GM18508 (cell line): ENCODE data around the gene NCBP2L.
"Not testable (repeated sequence)": the region's sequence is repeated elsewhere in the genome, so short reads cannot be mapped to it uniquely, and the experiment has no call there.

ENCODE experiments used
- ATAC-seq: cut with Tn5 transposase; IDR thresholded peaks from one replicate; pipeline ENCODE4 v1.9.1; 2021; ENCODE audit warnings: moderate number of reproducible peaks; ENCODE audit not compliant: insufficient read depth, unreplicated experiment

NCBP2L gene

DNA sequence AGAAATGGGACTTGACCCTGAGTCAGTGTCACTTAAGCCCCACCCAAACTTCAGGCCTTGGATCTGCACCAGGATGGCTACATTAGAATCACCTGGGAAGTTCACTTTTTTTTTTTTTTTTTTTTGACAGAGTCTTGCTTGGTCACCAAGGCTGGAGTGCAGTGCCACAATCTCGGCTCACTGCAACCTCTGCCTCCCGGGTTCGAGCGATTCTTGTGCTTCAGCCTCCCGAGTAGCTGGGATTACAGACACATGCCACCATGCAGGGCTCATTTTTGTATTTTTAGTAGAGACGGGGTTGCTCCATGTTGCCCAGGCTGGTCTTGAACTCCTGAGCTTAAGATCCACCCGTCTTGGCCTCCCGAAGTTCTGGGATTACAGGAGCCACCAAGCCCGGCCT is 3.0 kb downstream of the NCBP2L start:
- ATAC-seq: no peak

DNA sequence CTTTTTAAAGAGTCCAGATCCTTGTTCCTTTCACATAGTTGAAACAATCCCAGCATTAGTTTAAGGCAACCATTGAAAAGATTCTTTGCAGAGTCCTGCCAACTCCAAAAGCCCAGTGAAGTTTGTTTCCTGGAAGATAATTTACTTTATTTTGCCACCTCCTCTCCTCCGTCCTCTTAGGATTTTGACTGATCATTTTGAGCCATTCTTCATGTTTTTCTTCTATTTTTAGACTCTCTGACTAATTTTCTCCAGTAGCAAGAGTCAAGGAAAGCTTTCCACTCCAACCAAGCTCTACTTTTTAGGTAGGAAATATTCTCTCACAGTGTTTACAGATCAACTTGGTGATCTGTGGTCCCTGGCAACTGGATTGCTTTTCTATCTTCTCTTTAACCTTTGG is 10.3 kb downstream of the NCBP2L start:
- no peak for ATAC-seq

DNA sequence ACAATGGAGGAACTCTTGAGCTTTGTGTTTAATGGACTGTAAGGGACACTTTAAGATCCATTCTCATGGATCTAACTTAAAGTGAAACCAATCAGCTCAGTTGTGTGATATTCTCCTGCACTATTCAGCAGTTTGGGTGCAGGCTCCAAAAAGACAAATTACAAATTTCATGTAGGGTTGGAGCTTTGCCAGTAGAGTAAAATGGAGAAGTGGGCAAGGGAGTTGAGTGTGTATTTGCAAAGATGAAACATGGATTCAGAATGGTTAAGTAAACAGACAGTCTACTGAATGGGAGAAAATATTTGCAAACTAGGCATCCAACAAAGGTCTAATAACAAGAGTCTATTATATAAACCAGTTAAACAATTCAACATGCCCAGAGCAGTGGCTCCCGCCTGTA is 26.9 kb downstream of the NCBP2L start:
- no peak for ATAC-seq

DNA sequence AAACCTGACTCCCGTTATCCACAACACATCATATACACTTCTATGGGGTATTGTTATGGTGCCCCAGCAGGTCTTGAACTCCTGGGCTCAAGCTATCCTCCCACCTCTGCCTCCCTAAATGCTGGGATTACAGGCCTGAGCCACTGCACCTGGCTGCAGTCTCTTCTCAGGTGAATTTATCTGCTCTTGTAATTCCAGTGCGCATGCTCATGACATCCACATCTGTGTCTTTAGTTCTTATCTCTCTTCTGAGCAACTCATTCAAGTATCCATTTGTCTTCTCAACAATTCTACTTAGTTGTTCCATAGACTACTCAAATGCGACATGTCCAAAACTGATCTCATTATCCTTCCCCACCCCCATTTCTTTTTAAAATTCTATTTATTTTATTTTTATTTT is 27.6 kb downstream of the NCBP2L start:
- ATAC-seq: no peak

DNA sequence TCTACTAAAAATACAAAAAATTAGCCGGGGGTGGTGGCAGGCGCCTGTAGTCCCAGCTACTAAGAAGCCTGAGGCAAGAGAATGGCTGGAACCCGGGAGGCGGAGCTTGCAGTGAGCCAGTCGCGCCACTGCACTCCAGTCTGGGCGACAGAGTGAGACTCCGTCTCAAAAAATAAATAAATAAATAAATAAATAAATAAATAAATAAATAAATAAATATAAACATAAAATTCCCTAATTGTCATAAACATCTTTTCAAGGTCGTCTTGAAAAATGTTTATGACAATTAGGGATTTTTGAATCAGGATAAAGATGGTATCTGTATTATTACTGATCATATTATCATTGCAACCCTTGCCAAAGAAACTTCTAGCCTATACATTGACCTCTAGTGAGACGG is 32.5 kb downstream of the NCBP2L start:
- ATAC-seq: not testable (repeated sequence)

DNA sequence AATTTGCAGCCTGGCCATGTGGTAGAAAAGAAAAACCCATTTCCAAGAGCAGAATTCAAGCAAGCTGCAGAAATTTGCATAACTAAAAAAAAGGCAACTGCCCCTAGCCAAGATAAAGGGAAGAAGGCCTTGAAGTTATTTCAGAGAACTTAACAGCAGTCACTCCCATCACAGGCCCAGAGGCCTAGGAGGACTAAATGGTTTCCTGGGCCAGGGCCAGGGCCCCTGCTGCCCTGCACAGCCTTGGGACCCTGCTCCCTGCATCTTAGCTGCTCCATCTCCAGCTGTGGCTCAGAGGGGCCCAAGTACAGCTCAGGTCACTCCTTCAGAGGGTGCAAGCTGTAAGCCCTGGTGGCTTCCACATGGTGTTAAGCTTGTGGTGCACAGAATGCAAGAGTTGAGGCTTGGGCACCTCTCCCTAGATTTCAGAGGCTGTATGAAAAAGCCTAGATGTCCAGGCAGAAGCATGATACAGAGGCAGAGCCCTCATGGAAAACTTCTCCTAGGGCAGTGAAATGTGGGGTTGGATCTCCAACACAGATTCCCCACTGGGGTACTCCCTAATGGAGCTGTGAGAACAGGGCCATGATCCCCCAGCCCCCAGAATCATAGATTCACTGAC is 41.5 kb downstream of the NCBP2L start:
- no peak for ATAC-seq

DNA sequence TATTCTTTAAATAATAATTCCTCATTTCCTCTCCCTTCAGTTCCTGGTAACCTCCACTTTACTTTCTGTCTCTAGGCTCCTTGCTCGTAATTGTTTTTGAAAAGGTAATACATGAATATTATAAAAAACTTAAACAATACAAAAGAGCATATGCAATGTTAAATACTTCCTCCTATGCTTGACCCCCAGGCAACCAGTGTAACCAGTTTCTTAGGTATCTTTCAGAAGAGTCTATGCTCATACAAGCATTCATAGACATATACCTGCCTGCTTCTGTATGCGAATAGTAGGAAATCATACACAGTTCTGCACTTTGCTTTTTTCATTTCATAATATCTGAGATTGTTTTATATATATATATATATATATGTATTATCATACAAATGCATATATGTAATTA is 45.5 kb downstream of the NCBP2L start:
- no peak for ATAC-seq

DNA sequence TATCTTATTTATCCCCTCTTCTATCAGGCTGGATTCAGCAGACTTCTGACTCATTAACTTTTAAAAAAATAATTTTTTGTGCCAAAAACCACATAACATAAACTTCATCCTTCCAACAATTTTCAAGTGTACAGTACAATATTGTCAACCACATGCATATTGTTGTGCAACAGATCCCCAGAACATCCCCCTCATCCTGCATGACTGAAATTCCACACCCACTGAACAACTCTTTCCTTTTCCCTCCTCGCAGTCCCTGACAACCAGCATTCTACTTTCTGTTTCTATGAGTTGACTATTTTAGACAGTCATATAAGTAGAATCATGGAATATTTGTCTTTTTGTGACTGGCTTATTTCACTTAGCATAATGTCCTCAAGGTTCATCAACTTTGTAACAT is 45.9 kb downstream of the NCBP2L start:
- ATAC-seq: no peak

DNA sequence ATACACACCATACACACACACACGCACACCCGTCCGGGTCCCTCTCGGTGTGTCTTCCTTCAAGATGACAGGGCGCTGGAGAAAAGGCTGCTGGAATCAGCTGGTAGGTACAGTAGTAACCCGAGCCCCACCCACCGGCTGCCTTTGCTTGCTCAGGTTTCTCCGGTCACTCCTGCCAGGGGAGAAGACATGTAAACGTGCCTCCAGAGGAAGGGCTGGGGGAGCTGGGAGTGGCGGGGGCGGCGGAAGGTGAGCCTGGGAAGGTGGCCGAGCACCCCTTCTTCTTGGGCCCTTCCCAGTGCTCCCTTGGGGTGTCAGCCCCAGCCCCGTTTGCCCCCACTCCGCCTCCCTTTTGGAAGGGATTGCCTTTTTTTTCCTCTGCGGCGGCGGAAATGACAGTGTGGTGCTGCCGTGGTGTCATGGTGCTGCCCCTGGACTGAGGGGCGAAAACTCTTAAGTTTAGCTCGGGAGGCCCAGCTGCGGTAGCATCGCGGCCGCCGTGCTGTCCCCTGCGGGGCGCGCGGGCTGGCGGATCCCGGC is 48.2 kb downstream of the NCBP2L start, which contains the start of gene MID2:
Gene MID2, plus strand, starts transcription at position 169 of the 540 bp plus-strand sequence. CDS start 561 bp downstream, outside the sequence.
- no peak for ATAC-seq

DNA sequence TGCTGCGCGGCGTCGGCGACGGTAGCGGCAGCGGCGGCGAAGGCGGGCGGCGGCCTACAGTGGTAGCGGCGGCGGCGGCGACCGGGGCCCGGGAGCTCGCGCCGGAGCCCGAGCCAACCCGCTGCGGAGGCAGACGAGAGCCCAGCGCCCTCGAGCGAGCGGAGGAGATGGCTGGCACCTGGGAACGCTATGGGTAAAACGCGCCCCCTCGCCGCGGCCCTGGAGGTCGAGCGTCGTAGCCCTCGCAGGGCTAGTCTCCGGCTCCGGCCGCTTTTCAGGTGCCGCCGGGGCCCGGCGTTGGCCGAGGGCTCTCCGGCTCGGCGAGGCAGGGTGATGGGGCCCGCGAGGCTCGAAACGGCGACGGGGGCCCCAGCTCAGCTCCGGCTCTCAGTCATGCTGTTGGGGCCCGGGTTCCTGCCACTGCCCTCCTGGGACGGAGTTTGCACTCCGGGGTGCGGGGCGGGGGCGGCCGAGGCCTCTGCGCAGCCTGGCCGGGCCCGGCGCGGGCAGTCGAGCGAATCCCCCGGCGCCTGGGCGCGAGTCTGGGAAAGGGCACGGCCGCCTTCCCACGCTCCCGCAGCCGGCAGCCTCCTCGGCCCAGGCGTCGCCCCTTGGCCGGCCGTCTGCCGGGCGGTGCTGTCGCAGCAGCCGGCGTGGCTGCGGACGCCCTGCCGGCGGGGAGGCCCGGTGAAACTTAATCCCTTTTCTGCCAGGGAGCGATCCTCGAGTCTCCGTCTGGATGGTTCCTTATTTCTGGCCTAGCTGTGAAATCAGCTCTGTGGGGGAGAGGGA is 48.9 kb downstream of the NCBP2L start:
- ATAC-seq: no peak

DNA sequence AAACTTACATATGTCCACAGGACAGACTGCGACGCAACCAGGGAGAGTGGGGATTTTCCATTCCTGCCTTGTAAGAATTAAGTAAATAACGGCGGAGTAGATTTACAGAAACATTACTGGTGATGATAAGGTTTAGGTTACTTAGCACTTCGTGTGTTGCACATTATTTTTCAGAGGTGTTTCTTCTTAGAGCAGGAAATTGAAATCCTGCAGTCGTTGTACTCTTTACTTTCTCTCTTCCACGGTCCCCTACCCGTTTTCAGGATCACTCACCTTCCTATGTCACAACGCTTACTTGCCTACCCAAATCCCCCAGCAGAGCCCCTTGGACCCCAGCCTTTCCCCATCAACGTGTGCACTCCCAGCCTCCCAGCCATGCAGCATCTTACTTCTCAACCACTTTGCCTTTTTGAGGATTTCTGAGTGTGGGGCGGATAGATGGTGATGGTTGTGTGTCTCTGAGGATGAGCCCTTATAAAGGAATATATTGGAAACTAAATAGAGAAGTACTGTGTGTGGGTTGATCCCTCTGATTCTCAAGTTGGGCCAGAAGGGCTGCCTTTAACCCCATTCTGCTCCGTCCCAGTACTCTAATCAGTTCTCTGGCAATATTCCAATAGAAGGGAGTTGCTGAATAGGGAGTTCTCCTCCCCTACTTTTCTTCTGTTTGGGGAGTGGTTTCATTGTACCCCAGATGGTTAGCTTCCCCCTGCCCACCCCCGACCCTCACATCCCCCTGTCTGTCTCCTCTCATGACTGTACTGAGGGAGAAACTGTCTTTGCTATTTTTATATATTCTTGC is 49.7 kb downstream of the NCBP2L start:
- no peak for ATAC-seq

DNA sequence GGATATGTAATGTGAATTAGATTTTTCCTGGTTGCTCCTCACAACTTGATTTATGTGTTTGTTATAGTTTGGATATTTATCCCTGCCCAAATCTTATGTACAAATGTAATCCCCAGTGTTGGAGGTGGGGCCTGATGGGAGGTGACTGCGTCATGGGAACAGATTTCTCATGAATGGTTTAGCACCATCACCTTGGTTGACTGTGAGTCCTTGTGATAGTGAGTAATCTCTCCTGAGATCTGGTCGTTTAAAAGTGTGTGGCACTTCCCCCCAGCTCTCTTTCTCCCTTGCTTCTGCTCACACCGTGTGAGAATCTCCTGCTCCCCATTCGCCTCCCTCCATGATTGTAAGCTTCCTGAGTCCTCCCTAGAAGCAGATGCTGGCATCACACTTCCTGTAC is 50.3 kb downstream of the NCBP2L start:
- no peak for ATAC-seq

DNA sequence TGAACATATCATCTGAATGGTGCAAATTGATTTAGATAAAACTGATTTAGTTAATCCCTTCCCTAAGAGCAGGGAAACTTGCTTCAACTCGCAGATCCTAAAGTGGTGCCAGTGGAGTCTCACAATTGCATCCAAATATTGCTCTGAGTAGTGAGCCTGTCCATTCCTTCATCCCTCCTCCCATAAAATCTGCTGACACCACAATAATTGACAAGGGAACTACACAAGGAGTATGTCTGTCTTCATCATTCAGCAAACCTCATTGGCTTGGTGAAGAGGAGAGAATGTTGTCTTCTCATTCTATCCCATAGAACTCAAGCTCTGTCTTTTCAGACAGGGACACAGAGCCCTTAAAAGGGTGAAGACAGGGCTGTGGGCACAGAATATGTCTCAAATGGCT is 52.3 kb downstream of the NCBP2L start:
- no peak for ATAC-seq

DNA sequence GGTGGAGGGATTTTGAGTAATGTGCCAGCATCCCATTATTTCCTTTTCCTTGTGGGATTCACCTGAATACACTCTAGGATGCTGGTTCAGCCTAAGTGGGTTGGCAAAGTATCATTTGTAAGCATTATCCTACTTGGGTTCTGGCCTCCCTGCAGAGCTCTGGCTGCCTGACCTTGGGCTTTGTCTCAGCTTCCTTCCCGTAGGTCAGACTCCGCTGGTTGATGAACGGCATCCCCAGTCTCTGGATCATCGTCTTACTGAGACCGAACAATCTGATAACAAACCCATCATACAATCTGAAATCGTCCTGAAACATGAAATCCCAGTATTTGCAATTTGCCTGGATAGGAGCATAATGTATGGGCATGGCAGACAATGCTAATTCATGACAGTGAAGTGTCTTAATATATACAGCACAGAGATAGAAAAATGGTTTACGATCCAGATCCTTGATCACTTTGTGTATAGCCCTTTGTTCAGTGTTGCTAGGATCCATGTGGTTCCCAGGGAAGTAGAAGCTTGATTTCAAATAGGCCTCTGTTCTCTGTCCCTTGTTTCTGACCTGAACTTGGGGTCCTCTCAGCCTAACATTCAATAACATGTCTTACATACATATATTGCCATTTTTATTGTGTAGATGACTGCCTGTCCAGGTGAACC is 53.7 kb downstream of the NCBP2L start:
- no peak for ATAC-seq

DNA sequence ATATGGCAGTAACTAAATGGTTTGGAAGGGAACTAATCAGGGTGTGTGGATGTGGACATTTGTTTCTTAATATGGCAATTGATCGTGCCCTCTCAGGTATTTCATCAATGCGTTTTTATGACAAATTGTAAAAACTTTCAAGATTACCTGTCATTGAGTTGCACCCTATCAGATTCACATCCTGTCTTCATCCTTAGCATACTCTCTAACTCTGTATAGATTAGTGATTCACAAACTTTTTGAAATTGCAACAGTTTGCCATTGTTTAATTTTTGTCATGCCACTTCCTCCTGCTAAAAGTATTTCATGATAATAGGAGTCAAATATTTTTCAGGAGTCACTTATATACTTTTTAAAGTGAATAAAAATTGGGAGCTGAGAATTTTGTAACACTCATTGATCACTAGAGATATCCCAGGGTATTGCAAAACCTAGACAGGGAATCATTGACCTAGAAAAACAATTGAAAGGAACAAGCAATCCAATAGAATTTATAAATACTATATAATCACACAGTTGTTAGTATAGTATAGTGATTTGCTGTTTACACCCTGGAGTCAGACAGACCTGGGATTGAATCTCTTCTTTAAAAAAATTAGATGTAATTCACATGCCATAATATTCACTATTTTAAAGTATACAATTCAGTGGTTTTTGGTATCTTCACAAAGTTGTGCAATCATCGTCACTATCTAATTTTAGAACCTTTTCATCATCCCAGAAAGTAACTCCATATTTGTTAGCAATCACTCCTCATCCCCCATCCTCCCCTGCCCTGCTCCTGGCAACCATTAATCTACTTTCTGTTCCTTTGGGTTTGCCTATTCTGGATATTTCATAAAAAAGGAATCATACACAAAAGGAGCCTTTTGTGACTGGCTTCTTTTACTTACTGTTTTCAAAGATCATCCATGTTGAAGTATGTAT is 57.0 kb downstream of the NCBP2L start:
- ATAC-seq: no peak

DNA sequence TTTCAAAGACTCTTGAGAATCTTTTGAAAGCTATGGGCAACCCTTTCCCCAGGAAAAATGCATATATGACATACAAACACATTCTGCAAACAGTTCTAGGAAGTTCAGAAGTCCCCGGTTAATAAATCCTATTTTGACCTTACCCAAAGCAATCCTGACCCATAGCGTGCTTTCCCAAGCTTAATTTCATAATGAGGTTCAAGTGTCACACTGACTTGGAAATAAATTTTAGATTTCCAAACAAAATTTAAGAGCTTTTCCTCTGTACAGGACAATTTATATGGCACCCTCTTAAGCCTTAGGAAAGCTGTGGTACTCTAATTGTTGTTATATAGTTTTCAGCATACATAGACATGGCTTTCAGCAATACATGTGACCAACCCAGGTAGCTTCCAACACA is 59.4 kb downstream of the NCBP2L start:
- ATAC-seq: no peak

DNA sequence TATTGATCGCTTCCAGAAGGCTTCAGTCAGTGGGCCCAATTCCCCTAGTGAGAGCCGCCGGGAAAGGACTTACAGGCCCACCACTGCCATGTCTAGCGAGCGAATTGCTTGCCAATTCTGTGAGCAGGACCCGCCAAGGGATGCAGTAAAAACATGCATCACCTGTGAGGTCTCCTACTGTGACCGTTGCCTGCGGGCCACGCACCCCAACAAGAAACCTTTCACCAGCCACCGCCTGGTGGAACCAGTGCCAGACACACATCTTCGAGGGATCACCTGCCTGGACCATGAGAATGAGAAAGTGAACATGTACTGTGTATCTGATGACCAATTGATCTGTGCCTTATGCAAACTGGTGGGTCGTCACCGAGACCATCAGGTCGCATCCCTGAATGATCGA is 63.4 kb downstream of the NCBP2L start:
- ATAC-seq: no peak

DNA sequence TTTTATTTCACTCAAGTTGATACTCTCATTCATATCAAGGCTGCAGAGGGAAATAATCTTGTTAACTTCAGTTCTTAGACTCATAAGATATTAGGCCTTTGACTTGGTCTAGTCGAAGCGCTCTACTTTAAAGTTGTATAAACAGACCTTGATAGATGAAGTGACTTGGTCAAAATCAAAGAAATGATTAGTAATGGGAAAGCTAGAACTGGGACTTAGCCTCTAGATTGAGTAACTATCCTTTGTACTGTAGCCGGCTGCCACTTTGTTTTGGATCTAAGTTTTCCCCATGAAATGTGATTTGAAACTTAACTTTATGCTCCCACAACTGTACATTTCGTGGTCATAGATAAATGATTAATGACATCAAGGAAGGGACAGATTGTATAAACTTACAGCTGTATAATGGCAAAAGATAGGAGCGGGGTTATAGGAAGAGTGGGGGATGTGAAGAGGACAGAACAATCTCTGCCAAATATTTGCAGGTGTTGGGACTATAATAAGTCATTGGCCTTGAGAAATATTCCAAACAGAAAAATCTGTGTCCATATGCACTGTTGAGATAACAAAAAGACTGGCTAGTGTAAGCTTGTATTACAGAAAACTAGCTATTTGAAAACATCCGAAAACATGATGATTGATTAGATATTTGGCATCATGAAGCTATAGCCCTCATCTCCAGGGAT is 65.3 kb downstream of the NCBP2L start:
- ATAC-seq: no peak
